ENCODE data around the gene BAMBI.

The BAMBI gene

DNA sequence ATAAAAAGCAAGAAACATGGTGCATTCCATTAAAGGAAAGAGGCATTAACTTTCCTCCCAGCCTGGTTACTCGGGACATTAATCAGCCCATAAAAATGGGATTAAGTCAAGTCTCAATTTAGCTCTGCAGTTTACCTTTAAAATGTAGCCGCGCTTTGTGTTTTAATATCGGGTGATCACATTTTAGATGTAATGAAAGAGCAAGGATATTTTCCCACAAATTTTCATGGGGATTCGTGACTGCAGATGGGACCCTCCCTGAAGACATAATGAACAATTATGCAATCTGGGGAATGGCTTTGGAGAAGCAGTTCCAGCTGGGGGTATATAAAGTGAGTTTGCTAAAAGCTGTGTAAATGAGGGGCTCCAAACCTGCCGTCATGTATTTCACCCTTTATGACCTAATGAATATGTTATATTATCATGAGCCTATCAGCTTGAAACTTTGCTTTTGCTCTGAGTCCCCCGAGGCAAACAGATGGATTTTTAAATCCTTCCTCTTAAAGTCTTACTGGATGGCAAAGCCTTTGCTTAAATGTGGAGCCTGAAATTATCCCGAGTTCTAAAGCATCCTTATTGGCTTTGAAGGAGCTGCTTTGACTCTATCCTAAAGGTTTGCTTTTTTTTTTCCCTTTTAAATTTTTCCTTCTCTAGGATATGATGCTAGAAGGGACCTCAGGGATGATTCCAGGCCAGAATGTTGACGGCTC, 31.8 kb downstream of the BAMBI start:
- DNase-seq, result no peak

DNA sequence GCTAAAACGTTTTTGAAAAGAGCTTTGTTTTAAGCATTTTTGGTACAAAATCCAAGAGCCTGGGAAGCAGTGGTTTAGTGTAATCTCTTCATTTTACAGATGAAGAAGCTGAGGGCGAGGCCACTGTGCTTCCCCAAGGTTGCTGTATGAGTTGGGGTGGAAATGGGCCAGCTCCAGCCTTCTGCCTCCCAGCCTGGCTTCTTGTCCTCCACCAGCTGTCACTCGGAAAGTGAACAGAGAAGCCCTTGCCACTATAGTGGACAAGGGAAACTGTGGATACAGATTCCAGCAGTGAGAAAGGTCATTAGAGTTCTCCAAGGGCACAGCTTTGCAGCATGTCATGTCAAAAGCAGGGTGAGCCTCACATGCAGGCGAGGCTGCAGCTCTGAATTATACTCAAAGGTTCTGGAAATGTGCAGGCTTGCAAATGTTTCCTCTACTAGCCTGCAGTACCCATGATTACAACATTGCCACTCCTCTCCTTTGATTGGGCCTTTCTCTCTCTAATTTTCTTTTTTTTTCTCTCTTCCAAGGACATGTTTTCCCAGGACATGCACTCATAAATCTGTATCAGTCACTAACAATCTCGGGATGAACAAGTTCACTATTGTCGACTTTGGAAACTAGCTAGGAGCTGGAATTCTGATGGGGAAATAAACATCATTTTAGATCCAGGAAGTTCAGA, 33.0 kb downstream of the BAMBI start:
- no peak for DNase-seq

DNA sequence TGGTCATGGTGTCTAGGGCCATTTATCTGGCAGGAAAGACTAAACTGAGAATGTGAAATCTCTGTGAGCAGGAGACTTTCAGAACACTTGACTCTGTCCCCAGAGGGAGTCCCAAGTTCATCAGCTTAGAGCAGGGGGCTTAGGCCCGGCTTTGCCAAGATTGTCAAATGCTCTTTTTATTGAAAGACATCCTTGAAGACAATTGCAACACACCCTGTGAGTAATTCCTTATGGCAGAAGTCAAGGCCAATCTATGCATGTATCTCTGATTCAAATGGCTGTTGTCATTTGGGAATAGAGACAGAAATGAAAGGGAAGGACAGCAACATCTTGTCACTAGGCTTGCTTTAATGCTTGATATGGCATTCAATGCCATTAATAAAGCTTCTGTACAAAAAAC, 33.7 kb downstream of the BAMBI start:
- DNase-seq, result no peak

DNA sequence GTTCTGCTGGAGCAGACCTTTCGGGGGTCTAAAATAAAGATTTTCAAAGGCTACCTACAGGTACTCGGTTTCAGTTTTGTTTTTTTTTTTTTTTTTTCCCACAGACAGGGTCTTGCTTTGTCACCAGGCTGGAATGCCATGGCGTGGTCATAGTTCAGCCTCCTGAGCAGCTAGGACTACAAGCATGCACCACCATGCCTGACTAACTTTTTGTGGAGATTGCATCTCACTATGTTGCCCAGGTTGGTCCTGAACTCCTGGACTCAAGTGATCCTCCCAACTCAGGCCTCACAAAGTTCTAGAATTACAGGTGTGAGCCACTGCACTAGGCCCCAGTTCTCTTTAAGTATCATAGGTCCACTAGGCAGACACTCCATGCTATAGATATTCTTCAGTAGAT, 34.5 kb downstream of the BAMBI start:
- DNase-seq, result no peak

DNA sequence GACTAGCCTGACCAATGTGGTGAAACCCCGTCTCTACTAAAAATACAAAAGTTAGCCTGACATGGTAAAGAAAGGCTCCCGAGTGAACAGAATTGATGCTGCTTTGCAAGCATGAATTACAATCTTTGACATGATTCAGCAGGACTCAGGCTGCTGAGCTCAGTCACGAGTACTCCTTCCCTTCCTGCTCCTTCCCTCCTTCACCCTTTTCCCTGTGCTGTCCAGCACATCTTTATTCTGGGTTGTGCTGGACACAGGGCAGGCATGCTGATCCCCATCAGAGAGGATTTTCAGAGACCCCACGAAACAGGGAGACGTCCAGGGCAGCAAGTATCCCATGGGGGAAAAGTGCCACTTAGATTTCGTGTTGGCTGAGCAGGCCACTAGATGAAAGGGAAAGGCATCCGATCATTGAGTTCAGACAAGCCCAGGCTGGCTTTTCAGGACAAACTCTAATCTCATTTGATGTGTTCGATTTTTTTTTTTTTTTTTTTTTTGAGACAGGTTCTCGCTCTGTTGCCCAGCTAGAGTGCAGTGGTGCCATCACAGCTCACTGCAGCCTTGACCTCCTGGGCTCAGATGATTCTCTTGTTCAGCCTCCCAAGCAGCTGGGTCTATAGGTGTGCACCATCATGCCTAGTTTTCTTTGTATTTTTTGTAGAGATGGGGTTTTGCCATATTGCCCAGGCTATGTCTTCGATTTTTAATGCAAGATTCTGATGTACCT, 36.5 kb downstream of the BAMBI start:
- DNase-seq, result no peak

DNA sequence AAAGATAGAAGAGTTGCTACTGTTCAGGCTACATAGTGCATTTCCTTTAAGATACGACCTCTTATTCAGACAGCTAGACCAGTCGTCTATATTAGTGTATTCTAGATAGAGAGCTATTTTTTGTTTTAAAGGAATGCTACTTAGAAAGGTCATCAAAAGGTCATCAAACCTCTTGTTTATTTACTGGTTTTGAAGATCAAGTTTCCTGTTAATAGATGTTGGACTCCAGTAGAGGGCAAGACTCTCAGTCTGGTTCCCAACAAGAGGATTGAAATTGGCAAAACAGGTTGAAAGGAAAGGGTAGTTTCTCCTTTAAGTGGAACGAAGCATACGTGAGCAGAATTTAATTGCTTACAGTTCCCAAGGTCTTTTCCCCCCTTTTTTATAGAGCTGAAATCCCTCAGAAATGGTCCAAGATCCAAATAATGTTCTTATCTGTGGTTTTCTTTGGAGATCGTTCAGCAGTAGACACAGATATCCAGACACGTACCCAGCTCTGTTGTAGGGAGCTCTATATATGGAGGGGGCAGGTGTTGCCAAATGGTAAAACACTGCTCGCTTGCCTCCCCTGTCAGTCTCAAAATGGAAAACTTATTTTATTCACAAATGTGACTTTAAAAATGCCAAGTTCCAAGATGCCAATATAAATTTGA, 37.2 kb downstream of the BAMBI start:
- no peak for DNase-seq

DNA sequence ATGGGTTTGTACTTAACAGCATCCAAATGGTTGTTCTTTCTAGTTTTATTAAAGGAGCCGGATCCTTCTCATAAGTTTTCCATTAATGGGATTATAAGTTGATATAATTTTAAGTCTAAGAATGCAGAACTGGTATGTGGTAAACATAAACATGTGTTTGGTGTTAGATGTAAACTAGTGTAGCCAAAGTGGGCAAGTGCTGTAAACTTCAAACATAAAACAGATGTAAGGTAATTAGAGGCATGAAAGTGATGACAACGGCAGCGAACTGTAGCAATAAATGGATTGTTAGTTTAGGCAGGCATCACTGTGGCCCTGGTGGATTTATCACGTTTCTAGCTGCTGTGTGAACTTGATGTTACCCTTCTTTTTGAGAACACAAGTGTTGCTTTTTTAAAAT, 37.9 kb downstream of the BAMBI start:
- DNase-seq, result no peak

DNA sequence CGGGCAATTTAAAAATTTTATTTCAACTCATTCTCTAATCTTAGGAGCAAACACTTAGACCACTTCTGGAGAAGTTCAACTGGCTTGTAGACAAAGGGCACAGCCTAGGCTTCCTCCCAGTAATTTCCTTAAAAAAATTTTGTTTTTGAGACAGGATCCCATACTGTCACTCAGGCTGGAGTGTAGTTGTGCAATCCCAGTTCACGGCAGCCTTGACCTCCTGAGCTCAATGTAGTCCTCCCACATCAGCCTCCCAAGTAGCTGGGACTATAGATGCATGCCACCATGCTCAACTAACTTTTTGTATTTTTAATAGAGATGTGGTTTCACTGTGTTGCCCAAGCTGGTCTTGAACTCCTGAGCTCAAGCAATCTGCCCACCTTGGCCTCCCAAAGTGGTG, 38.4 kb downstream of the BAMBI start:
- no peak for DNase-seq

DNA sequence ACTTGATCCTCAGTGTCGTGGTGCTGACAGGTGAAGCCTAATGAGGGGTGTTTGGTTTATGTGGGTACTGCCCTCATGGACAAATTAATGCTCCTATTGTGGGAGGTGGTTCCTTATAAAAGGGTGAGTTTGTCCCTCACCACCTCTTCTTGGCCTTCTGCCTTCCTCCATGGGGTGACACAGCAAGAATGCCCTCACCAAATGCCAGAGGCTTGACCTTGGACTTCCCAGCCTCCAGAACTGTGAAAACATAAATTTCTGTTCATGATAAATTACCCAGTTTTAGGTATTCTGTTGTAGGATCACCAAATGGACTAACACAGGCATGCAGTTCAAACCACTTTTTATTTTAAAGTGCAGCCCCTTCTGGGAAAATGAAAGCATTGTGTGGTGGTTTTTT, 39.4 kb downstream of the BAMBI start:
- no peak for DNase-seq

DNA sequence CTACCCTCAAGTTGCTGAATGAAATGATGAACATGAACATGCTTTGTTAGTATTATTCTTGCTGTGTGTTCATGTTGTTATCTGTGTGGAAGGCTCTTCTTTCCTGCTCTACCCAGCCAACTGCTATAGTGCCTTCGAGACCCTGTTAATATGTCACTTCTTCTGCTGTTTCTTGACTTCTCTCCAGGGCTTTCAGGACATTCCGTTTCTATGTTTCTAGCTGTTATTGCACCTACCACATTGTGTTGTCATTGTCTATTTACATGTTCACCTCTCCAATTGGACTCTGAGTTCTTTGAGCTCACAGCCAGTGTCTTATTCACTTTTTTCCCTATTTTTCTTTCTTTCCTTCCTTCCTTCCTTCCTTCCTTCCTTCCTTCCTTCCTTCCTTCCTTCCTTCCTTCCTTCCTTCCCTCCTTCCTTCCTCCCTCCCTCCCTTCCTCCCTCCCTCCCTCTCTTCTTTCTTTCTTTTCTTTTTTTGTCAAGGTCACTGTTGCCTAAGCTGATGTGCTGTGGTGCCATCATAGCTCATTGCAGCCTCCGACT, 40.4 kb downstream of the BAMBI start:
- no peak for DNase-seq

DNA sequence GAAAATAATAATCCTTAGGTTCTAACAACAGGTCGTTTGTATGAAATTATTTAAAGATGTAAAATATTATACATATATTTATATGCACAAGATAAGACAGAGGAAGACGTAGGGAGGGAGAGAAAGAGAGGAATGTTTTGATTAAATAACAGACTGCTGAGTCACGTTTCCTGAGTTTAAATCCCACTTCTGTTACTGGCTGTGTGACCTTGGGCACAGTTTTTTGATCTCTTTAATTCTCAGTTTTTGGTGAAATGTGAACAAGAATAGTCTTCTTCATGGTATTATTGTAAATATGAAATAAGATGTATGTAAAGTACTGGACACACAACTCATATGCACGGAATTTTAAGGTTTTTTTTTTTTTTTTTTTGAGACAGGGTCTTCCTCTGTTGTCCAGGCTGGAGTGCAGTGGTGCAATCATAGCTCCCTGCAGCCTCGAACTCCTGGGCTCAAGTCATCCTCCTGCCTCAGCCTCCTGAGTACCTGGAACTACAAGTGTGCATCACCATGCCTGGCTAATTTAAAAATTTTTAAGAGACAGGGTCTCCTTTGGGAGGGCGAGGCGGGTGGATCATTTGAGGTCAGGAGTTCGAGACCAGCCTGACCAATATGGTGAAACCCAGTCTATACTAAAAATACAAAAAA, 42.6 kb downstream of the BAMBI start:
- peak; percentile 33 for DNase-seq

DNA sequence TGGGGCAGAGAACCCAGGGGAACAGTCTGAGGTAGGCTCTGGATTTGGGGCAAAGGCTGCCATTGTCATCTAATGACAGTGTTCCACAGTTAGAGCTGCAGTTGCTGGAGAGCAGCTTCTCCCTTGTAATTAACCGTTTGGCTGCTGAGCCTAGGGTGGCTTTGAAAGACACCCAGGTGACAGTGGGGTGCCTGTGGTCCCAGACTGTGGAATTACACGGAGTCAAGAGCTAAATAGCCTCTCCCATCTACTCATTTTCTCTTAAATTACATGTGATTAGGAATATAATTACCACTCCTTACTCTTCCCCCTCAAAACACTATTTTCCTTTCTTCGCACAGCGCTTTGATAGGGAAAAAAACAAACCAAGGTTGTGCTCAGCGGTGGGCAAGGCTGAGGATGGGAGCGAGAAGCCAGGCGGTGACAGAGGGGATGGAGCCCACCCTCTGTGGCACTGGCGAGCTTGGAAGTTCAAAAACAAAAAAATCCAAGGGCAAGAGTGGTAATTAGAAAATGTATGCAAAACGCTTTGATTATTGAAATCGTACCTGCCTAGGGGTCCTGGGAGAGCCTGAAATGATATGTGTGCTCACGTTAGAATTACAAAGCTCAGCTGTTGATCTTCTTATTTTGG, 44.1 kb downstream of the BAMBI start:
- DNase-seq, result no peak

DNA sequence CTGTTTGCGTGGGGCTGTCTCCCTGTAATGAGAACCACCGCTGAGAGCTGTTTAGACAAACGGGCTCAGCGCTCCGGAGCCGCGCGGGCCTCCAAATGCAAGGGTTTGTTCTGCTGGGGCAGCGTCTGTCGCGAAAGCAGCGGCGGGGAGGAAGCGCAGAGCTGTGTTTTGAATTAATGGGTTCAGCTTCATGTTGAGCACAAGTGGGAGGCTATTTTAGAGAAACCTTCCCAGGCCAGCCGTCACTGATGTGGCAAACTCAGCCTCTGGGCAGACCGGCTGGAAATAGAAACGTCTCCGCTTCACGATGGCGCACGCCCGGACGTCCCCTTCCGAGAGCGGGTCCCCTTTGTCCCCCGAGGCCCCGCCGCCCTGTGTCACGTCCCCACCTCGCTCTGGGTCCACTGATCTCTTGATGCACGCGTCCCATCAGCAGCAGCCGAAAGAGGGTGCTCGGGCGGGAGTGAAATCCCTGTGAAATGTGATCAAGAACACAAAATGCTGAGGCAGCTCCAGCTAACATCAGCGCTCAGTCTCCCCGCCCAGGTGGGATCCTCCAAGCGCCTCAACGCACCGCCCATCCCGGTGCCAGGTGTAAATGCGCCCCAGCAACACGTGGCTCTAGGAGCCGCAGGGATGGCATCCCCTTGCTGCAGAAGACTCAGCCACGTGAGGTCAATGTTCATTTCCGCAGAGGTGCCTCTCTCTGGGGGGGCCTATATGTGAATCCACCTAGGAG, 44.9 kb downstream of the BAMBI start:
- DNase-seq, result peak; percentile 24

DNA sequence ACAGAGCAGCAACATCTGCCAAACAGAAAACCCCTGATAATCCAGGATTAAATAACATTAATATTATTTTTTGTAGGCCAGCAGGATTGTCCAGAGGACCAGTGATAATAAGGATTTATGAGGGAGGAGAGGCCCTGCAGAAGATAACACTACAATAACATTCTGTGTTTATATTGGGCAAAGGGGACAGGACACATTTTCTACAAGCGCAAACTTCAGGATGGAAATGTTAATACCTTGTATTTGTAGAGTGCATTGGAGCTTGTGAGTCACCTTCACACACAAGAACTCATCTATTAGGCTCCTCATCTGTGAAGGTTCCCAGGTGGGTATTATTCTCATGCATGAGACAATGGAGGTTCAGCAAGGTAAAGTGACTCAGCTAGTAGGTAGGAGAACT, 51.0 kb downstream of the BAMBI start:
- DNase-seq, result no peak

DNA sequence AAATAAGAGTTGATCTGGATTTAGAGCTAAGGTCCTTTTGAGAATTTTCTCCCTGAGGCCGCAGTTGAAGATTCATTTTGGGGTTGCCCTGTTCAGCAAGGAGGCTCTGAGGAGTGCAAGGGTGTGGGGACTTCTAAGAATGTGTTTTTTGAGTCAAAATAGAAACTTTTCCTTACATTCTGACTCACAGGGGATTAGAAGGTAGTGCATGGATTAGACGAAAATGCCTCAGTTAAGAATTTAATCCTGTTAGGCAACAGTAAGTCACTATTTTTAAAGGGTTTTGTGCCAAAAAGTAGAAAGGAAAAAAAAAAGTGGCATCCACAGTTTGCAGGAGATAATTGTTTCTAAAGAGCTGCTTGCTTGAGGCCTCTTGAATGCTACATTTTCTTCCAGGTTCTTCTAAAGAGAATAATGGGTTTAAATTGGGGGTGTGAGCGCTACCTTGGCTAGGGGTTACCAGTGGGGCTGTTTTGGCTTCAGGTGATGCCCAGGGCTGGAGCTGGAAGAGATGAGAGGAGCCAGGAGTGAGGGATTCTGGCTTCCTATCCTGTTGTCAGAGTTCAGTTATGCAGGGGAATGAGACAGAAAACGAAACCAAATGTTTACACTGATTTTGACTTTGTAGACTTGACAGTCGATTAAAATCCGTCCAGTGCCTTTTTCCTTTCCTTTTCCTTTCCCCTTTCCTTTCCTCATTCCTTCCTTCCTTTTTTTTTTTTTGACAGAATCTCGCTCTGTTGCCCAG, 52.9 kb downstream of the BAMBI start:
- DNase-seq, result peak; percentile 47

DNA sequence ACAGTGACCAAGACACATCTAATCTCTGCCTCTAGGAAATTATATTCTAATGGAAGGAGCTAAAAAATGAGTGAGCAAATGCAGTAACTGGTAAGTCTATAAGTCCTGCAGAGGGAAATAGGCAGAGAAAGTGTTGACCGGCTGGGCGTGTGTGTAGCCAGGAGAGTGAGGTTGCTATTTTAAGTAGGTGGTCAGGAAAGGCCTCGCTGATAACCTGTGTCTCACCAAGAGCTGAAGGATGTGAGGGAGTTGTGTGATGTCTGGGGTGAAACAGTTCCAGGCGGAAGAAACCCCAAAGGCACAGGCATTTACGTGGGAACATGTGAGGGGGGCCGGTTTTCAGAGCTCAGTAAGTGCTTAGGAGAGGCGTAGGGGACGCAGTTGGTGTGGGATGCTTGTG, 54.8 kb downstream of the BAMBI start:
- DNase-seq, result no peak

Data from fibroblast of skin of right quadriceps (primary cell).